Measurements from ENCODE around the gene ARHGDIA. TPM values are rescaled to one million over a fixed set of nuclear protein-coding genes. Genes with fewer than 3 reads are reported as not detected.
"Not testable (repeated sequence)": the region's sequence is repeated elsewhere in the genome, so short reads cannot be mapped to it uniquely, and the experiment has no call there.

The ARHGDIA gene
- total RNA-seq, result 100 to 1,000 TPM; 564 to 643 TPM
- total RNA-seq, result 134 to 301 reads per million in 2 donors

GRCh38 chr17:81870981-81871386 lies at the start of gene ARHGDIA:
Gene ARHGDIA, minus strand, starts transcription at chr17:81871337. Its CDS starts 1,407 bp downstream, at chr17:81869930.
- Mint-ChIP-seq H3K36me3 (ENCODE audit: low read depth) (peaks cover 2% of the 10 kb centered on the region), H3K27ac (peak within 1 kb of the TSS; percentile 97), H3K4me3 (peak within 1 kb of the TSS; percentile 90), H3K4me1 (peaks cover 25% of the 10 kb centered on the region), H3K27me3 (no peaks in the 10 kb centered on the region)
- DNase-seq (no peak), ATAC-seq (peak; percentile 74)
- H3K9me3 ChIP-seq (ENCODE audit: control insufficient read depth, low read length, poor library complexity, severe bottlenecking), result no peaks in the 10 kb centered on the region

- ATAC-seq (no peak), DNase-seq (no peak)
- H3K4me1 Mint-ChIP-seq, result peaks cover 31% of the 10 kb centered on the region
- H3K9me3 ChIP-seq (ENCODE audit: control insufficient read depth, low read length, poor library complexity, severe bottlenecking), result no peaks in the 10 kb centered on the region
- no peak overlapping the region for H3K4me3 Mint-ChIP-seq
- H3K27me3 Mint-ChIP-seq, result no peaks in the 10 kb centered on the region
- peaks cover 2% of the 10 kb centered on the region for H3K36me3 Mint-ChIP-seq (ENCODE audit: low read depth)
- no peak overlapping the region for H3K27ac Mint-ChIP-seq
Observed at GRCh38 chr17:81918832-81919545, 47.9 kb upstream of the ARHGDIA start.

- not testable (repeated sequence) for H3K9me3 ChIP-seq (ENCODE audit: control insufficient read depth, low read length, poor library complexity, severe bottlenecking); DNase-seq; H3K36me3 Mint-ChIP-seq (ENCODE audit: low read depth); H3K27me3 Mint-ChIP-seq
- Mint-ChIP-seq H3K4me3 (peak overlapping the region; percentile 92), H3K4me1 (peaks cover 29% of the 10 kb centered on the region), H3K27ac (peak overlapping the region; percentile 86)
- ATAC-seq, result peak; percentile 30
Observed at GRCh38 chr17:81918333-81918669, 47.2 kb upstream of the ARHGDIA start.

GRCh38 chr17:81917565-81918332 lies 46.6 kb upstream of the ARHGDIA start, which contains the start of gene SIRT7:
Gene SIRT7, minus strand, starts transcription at chr17:81918176. Its CDS starts 45 bp downstream, at chr17:81918131.
- peak; percentile 70 to 83 (median 83) for DNase-seq
- peak; percentile 89 for ATAC-seq
- no peaks in the 10 kb centered on the region for H3K9me3 ChIP-seq (ENCODE audit: control insufficient read depth, low read length, poor library complexity, severe bottlenecking)
- Mint-ChIP-seq H3K4me1 (peaks cover 27% of the 10 kb centered on the region), H3K27ac (peak within 1 kb of the TSS; percentile 86), H3K36me3 (ENCODE audit: low read depth) (peaks cover 4% of the 10 kb centered on the region), H3K27me3 (no peaks in the 10 kb centered on the region), H3K4me3 (peak within 1 kb of the TSS; percentile 92)

- H3K9me3 ChIP-seq (ENCODE audit: control insufficient read depth, low read length, poor library complexity, severe bottlenecking), result no peaks in the 10 kb centered on the region
- Mint-ChIP-seq H3K27ac (peak overlapping the region; percentile 86), H3K4me3 (peak overlapping the region; percentile 92), H3K27me3 (no peaks in the 10 kb centered on the region), H3K4me1 (peaks cover 31% of the 10 kb centered on the region), H3K36me3 (ENCODE audit: low read depth) (peaks cover 4% of the 10 kb centered on the region)
- DNase-seq, result no peak
- no peak for ATAC-seq
Observed at GRCh38 chr17:81916234-81917001, 45.3 kb upstream of the ARHGDIA start.

GRCh38 chr17:81915331-81915730 lies 44.2 kb upstream of the ARHGDIA start:
- peaks cover 28% of the 10 kb centered on the region for H3K4me1 Mint-ChIP-seq
- H3K9me3 ChIP-seq (ENCODE audit: control insufficient read depth, low read length, poor library complexity, severe bottlenecking), result no peaks in the 10 kb centered on the region
- peak overlapping the region; percentile 86 for H3K27ac Mint-ChIP-seq
- no peak for ATAC-seq
- no peak for DNase-seq
- H3K36me3 Mint-ChIP-seq (ENCODE audit: low read depth), result peaks cover 4% of the 10 kb centered on the region
- no peak overlapping the region for H3K4me3 Mint-ChIP-seq
- H3K27me3 Mint-ChIP-seq, result no peaks in the 10 kb centered on the region

GRCh38 chr17:81914103-81914850 lies 43.1 kb upstream of the ARHGDIA start:
- peaks cover 25% of the 10 kb centered on the region for H3K4me1 Mint-ChIP-seq
- peaks cover 4% of the 10 kb centered on the region for H3K36me3 Mint-ChIP-seq (ENCODE audit: low read depth)
- H3K27ac Mint-ChIP-seq, result no peak overlapping the region

GRCh38 chr17:81913394-81914102 lies 42.4 kb upstream of the ARHGDIA start:
- H3K9me3 ChIP-seq (ENCODE audit: control insufficient read depth, low read length, poor library complexity, severe bottlenecking), result no peaks in the 10 kb centered on the region
- peak overlapping the region; percentile 12 for H3K4me3 Mint-ChIP-seq
- H3K27me3 Mint-ChIP-seq, result no peaks in the 10 kb centered on the region
- no peak for ATAC-seq
- H3K4me1 Mint-ChIP-seq, result peaks cover 25% of the 10 kb centered on the region
- DNase-seq, result no peak
- H3K36me3 Mint-ChIP-seq (ENCODE audit: low read depth), result peaks cover 4% of the 10 kb centered on the region
- peak overlapping the region; percentile 54 for H3K27ac Mint-ChIP-seq

More at GRCh38 chr17:81914103-81914850, 43.1 kb upstream of the ARHGDIA start:
- DNase-seq, result no peak
- Mint-ChIP-seq H3K4me3 (no peak overlapping the region), H3K27me3 (no peaks in the 10 kb centered on the region)
- no peaks in the 10 kb centered on the region for H3K9me3 ChIP-seq (ENCODE audit: control insufficient read depth, low read length, poor library complexity, severe bottlenecking)
- ATAC-seq, result no peak

GRCh38 chr17:81912441-81913309 lies 41.5 kb upstream of the ARHGDIA start:
- no peak for ATAC-seq
- Mint-ChIP-seq H3K4me3 (no peak overlapping the region), H3K27me3 (no peaks in the 10 kb centered on the region), H3K4me1 (peaks cover 18% of the 10 kb centered on the region), H3K36me3 (ENCODE audit: low read depth) (peaks cover 2% of the 10 kb centered on the region), H3K27ac (peak overlapping the region; percentile 54)
- H3K9me3 ChIP-seq (ENCODE audit: control insufficient read depth, low read length, poor library complexity, severe bottlenecking), result no peaks in the 10 kb centered on the region
- DNase-seq, result no peak

- DNase-seq (no peak), ATAC-seq (no peak)
- H3K4me1 Mint-ChIP-seq, result peaks cover 14% of the 10 kb centered on the region
- H3K9me3 ChIP-seq (ENCODE audit: control insufficient read depth, low read length, poor library complexity, severe bottlenecking), result no peaks in the 10 kb centered on the region
- no peaks in the 10 kb centered on the region for H3K27me3 Mint-ChIP-seq
- H3K27ac Mint-ChIP-seq, result no peak overlapping the region
- peak overlapping the region; percentile 83 for H3K4me3 Mint-ChIP-seq
- peaks cover 2% of the 10 kb centered on the region for H3K36me3 Mint-ChIP-seq (ENCODE audit: low read depth)
Observed at GRCh38 chr17:81911969-81912368, 40.8 kb upstream of the ARHGDIA start.

GRCh38 chr17:81911277-81911961 lies 40.3 kb upstream of the ARHGDIA start, which contains the start of gene PCYT2:
Gene PCYT2, minus strand, starts transcription at chr17:81911399. Its CDS starts 44 bp downstream, at chr17:81911355.
- ATAC-seq, result peak; percentile 96
- no peak within 1 kb of the TSS for H3K27ac Mint-ChIP-seq
- peak; percentile 88 to 95 (median 95) for DNase-seq
- peak within 1 kb of the TSS; percentile 83 for H3K4me3 Mint-ChIP-seq
- H3K36me3 Mint-ChIP-seq (ENCODE audit: low read depth), result peaks cover 2% of the 10 kb centered on the region
- no peaks in the 10 kb centered on the region for H3K27me3 Mint-ChIP-seq
- H3K9me3 ChIP-seq (ENCODE audit: control insufficient read depth, low read length, poor library complexity, severe bottlenecking), result no peaks in the 10 kb centered on the region
- H3K4me1 Mint-ChIP-seq, result peaks cover 10% of the 10 kb centered on the region
